ENCODE data around the gene ZNF660.

- TF ChIP-seq GABPA (IDR thresholded peaks at IDR 0.05 in 1 of 2, conservative IDR thresholded peaks at IDR 0.05 in 1 of 2) (no peak), CTCF (IDR thresholded peaks at IDR 0.05; ENCODE audit: low read depth, low read length, missing input control) (no peak), MAX (IDR thresholded peaks at IDR 0.05) (no peak), TAF1 (conservative IDR thresholded peaks at IDR 0.05) (no peak)
Observed at GRCh38 chr3:44632193-44632592, 47.4 kb downstream of the ZNF660 start.
